HG02623 (cell line): ENCODE measurements around the gene PPP1R3G.

ENCODE experiments used
- ATAC-seq: cut with Tn5 transposase; IDR thresholded peaks from one replicate; pipeline ENCODE4 v1.9.1; 2021; ENCODE audit warnings: moderate library complexity; ENCODE audit not compliant: unreplicated experiment

The PPP1R3G gene

DNA sequence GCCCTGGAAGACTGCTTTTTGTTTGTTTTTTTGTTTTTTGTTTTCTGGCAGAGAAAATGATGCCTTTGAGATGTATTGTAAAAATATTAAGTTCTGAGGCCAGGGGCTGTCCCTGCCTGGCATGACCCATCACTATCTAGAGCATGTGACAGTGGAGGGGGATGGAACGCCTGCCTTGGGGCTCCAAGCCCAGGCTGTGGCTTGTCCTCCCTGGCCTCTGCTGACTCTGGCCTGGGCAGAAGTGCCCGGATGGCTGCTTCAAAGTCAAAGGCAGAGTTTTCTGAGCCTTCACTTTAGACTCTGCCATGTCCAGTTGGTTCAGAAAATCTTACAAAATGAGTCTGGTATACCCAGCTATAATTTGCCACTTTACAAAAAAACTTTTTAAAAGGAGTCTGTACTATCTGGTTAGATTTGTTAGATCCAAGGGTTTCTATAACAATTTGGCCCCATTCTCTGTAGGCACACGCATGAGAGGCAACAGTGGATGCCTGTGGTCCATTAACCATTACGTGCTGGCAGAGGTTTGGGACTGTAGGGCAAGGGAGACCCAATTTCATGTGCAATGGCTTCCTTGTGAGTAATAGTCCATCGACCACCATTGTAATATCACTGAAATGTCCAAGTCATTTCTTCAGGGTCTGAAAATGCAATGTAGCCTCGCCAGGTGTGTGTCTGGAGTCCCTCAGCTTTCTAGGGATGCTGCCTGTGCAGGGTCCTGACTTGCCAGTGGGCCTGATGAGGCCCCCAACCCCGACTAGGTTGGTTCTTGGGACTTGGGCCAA is 8.3 kb downstream of the PPP1R3G start:
- no peak for ATAC-seq

DNA sequence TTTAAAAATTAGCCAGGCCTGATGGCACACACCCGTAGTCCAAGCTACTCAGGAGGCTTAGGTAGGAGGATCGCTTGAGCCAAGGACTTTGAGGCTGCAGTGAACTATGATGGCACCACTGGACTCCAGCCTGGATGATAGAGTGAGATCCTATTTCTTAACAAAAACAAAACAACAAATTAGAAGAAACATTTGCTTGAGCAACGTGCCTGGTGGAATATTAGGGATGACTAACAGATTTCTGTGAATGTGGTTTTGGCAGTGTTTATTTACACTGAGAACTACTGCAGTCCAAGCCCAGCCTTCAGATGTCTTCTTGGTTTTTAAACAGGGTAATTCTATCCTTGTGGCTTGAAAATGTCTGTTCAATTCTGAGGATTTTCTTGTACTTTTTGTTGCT is 9.2 kb downstream of the PPP1R3G start:
- ATAC-seq, result no peak

DNA sequence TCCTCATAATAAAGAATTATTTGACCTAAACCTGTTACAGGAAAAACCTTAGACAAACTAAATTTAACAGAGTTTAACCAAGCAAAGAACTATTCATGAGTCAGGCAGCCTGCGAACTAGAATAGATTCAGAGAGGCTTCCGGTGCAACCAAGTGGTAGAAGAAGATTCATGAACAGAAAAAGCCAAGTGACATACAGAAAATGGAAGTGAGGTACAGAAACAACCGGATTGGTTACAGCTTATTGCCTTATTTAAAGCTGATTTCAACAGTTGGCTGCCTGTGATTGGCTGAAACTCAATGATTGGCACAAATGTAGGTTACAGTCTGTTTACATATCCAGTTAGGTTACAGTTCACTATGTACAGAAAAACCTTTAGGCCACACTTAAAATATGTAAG is 10.1 kb downstream of the PPP1R3G start:
- peak; percentile 73 for ATAC-seq

DNA sequence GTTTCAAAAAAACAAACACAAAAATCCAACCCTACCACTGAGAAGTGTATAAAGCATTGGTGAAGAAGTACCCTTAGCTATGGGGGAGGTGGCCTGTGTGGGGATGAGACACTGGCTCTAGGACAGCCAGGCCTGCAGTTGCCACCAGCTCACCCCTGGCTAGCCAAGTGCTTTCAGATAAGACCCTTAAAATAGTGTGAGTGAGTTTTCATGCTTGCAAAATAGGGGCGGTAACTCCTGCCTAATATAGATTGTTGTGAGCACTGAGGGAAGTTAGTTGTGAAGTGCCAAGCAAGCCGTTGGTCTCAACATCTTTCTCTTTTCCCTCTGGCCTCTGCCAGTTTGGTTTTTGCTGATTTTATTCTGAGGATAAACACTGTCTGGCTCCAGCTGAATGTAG is 11.3 kb downstream of the PPP1R3G start:
- no peak for ATAC-seq

DNA sequence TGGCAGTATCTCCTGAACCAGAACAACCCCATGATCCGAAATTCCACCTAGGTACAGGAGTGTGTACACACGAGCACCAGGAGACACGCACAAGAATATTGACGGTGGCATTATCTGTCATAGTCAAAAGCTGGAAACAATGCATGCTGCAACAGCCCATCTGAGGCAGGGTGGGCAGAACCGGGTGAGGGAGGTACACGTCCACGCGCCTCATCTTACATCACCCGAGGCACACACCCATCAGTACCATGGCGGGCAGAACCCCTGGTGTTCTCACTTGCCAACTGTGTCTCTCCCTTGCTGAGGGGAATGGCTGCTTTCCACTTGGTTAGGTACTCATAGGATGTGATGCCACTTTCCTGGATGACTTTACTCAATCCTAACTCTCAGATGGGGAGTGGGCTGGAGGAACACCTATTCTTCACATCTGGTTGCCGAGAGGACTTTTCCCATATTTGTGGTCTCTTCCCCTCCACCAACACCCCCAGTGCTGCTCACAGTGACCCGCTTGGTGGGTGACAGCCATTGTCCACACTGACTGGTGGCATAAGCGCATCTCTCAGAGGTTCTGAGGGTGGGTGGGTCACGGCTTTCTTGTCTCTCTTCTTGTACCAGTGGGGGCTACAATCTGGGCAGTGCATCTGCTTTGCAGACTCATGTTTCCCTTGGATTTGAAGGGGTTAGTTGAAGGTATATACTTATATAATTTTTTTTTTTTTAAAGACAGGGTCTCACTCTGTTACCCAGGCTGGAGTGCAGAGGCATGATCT is 13.5 kb downstream of the PPP1R3G start:
- no peak for ATAC-seq

DNA sequence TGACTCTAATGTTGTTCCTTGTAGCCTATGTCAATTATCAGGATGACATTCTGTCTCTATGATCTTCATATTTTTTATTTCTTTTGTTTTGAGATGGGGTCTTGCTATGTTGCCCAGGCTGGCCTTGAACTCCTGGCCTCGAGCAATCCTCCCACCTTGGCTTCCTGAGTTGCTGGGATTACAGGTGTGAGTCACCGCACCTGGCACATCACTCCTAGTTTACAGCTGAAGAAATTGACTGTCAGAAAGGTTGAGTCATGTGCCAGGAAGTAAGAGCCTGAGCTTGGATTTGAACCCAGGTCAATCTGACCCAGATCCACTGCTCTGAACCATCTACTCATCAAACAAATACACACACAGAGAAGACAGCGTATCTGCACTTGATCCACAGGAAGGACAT is 14.4 kb downstream of the PPP1R3G start:
- ATAC-seq, result no peak

DNA sequence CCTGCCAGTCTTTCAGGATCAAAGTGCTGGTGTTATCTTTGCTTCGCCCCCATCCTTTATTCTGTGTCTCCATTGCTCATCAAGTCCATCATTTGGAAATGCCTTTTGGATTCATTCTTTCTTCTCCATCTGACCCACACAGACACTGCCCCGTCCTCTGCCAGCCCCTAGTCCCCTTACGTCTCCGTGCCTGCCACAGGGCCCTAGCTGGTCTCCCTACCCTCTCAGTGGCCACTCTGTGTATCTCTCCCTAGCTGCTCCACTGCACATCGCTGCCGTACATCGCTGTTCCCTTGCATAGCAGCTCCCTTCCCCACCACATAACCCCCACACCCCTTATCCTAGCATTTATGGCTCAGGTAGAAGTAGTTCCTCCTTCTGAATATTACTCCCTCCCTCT is 15.7 kb downstream of the PPP1R3G start:
- no peak for ATAC-seq

DNA sequence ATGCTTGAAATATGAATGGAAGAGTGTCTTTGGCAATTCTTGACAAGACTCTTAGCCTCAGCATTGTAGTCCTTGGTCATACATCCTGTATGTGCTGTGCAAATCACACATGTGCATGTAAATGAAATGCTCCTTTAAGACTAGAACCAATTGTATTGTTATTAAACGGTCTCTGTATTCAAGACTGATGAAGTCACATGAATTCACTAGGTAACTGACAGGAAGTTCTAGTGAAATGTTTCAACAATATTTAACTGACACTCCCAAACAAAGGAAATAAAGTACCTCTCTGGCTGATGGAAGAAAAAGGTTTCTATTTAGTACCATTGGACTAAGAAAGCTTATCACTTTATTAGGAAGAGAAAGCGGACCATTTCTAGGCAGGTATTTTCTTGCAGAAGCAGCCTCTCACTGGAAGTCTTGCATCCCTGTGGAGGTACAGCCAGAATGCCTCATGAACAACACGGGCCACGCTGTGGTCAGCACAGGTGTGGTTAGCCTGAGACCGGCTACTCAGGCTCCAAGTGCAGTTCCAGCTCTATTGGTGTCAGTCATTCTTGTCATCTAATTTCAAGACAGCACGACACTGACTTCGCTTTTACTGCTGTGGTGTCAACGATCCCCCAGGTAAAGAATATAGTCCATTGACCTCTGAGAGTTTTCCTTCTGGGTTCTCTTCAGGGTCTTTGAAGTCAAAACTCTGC is 17.3 kb downstream of the PPP1R3G start:
- no peak for ATAC-seq

DNA sequence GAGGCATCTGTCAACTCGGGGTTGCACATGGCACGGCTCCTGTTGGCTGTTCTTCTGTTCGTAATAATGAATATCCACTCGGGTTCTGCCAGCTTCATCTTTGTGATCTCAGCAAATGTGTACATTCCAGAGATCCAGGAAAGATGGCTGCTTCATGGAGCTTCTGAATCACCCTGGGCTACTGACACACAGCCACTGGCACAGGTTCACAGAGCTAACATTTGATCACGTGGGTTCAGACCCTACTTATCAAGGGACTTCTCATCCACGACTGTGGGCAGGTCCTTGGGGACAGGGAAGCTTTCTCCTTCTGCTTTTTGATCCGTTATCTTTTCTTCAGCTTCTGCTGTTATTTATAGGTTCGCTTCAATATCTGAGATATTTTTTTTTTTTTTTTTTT is 18.1 kb downstream of the PPP1R3G start:
- no peak for ATAC-seq

DNA sequence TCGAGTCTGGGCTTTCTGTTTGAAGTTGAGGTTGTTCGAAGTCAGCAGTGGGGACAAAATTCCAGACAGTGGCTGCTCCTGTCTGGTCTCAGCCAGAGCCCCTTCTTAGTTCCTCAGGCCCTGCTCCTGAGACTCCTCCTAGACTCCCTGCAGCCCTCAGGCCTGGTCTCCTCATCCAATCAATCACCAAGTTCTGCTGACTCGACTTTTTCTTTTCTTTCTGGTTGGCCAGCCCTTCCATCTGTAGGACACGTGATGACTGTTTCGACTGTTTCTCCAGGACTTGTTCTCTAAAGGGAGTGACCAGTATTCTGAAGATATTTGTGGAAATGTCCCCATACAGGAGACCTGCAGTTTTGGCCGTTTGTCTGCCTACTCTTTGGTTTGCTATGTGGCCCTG is 19.5 kb downstream of the PPP1R3G start:
- ATAC-seq, result no peak

DNA sequence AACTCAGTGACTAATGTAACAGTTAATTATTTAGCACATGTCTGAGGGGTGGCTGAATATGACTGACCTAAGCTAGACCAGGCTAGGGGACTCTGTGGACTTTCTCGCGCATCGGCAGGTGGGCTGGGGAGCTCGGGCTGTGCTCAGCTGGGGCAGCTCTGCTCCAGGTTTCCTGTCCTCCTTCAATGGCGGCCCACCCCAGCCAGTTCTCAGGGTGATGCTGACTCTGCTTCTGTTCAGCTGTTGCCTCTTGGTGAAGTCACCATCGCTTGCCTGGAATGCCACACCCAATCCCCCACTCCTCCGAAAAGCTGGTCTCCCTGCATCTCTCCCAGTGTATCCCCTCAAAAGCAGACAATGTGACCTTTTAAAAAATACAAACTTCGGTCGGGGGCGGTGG is 20.0 kb downstream of the PPP1R3G start:
- ATAC-seq, result no peak

DNA sequence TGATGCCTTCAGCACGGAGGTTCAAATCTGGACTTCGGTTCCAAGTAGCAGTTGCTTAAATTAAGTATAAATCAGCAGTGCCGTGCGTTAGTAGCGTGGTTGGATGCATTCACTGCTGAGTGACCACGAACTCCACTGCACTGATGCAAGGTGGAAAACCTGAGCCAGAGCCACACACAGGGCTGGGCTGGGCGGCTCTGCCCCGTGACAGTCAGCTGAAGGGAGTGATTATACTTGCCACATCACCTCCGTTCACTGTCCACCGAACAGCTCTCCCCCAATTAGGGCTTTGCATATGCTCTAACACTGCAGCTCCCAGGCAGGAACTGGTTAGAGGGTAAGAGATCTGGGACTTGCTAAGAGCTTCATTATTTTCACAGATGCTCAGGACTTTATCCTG is 22.2 kb downstream of the PPP1R3G start:
- no peak for ATAC-seq

DNA sequence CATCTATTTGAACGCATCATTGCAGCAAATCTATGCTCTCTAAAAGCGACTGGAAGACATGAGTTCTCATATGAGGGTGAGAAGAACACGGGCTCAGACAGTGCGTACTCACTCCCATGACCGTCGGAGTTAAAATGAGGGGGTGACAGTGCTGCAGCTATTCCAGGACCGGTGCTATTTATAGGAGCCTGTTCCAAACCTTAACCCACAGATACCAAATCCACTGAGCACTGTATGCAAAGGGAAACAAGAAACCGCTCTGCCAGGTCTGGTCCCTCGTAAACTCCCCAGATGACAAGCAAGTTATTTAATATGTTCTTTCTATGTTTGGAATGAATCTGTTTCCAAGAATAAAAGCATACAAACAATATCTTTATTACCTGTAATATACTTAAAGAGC is 22.9 kb downstream of the PPP1R3G start:
- no peak for ATAC-seq

DNA sequence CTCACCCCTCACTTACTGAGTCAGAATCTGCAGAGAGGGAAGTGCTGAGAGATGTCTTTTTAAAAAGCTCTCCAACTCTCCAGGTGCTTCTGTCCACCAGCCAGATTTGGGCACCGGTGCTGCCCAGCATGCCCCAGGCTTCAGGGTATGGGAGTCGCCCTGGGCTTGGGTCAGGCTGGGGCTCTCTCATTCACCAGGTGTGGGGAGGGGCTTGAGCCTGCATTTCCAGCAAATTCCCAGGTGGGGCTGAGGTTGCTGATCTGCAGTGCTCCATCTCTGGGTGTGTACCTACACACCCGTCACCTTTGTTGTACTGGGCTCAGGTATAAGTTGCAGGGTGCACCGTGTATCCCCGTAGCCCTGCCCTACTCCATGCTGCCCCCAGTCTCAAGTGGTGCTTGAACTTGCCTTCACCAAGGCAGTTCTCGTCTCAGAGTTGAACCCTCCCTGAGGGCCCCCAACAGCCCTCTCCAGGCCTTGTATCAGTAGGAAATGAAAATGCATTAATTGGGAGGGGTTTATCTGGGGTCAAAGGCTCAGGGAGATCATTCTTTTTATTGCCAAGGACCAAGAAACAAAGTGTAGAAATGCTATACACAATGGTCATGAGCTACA is 23.5 kb downstream of the PPP1R3G start:
- ATAC-seq, result no peak

DNA sequence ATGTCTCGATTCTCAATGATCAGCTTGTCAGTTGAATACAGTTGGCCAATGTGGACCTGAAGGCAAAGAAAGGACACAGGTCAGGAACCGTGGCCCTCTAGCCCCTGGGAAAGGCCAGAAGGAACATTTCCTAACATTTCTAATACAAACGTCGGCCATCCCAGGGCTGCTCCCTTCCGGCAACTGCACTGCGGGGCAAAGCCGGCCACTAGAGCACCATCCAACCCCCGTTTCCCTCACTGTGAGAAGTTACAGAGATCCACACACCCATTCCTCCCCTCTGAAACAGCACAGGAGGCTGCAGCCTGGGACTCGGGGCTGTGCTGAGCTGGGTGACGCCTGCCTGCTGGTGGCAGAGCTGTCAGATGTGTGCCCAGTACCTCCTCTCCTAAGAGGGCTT is 24.3 kb downstream of the PPP1R3G start:
- ATAC-seq, result no peak

DNA sequence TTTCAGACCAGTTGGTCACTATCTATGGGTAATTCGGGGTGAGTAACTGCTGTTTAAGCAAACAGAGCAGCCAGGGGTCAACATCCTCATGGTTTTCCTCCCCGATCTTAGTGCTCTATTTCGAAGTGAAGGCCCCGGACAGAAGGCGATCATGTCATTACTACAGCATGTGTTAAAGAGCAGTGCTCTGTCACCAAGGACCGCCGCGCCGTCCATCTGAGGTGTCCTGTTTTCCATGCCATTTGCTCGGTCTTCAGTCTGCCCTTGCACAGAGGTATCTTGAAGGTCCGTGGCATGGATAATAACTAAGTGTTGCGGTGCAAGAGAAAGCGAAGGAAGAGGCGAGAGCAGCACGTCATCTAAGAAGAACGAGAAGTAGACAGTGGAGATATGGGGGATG is 25.1 kb downstream of the PPP1R3G start:
- no peak for ATAC-seq

DNA sequence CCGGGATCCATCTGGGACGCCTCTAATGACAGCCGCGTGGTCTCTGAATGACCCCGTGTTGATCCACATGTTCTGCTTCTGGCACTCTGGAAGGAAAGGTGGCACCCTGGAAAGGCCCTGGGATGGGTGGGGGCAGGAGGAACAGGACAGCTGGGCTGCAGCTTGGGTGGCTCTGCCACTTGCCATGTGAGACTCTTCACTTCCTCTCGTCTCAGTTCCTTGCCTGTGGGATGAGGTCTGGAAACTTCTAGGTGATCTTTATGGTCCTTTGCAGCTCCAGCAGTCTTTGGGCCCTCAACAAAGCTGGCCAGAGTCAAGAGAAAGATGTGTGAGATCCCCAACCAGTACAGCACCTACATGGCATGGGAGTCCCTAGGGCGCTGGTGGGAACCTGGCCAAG is 26.5 kb downstream of the PPP1R3G start:
- ATAC-seq, result no peak

DNA sequence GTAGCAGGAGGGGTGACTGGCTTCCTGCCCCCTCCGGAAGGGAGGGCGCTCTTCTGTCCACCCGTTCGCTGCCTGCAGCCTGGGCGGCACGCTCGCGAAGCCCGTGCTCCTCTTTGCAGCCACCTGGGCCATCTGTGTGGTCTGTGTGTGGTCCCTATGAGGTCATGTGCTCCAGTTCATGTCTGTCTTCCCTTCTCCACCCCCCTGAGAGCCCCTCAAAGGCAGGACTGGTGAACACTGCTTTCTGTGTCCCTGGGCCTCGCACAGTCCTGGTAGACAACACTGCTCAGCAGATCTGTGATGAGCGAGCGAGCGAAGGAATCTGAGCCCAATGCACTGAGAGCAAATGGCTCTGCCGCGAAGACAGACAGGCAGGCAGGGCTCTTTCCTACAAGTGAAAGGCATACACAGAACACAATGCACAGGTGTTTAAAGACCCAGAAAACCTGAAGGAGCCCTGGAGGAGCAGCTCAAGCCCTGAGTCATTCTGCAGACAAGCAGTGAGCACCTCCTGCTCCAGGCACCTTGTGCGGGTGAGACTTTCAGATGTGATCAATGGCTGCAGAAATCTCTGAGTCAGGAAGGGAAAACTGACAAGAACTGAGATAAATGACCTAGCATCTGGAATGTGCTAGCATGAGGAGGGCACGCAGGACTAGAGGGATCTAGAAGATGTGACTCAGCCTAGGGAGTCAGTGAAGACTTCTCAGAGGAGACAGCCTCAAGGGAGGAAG is 27.1 kb downstream of the PPP1R3G start:
- no peak for ATAC-seq

DNA sequence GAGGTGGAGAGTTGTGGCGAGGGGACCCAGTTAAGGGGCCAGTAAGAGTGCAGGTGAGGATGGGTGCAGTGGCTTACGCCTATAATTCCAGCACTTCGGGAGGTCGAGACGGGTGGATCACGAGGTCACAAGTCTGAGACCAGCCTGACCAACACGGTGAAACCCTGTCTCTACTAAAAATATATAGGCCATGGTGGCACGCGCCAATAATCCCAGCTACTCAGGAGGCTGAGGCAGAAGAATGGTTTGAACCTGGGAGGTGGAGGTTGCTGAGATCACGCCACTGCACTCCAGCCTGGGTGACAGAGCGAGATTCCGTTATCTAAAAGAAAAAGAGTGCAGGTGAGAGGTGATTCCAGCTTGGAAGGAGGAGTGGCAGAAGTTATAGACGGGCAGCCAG is 28.0 kb downstream of the PPP1R3G start:
- ATAC-seq, result no peak

DNA sequence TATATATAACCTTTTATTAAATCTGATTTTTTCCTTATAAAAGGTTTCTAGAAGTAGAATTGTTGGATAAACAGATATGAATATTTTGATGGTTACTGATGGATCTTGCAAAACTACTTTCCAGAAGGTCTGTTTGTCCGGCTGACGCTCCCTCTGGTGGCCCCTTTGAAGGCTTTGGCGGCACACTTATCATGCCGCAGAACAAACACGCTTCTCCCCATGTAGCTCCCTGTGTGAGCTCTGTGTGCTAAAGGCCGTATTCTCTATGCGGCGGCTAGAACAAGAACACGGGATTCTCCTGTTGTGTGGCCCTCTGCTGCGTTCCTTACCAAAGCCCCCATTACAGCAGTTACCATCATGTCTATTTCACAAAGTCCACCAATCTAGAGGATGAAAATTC is 30.0 kb downstream of the PPP1R3G start:
- ATAC-seq, result no peak
